ENCODE results near the gene SUPT5H.

SUPT5H gene

DNA sequence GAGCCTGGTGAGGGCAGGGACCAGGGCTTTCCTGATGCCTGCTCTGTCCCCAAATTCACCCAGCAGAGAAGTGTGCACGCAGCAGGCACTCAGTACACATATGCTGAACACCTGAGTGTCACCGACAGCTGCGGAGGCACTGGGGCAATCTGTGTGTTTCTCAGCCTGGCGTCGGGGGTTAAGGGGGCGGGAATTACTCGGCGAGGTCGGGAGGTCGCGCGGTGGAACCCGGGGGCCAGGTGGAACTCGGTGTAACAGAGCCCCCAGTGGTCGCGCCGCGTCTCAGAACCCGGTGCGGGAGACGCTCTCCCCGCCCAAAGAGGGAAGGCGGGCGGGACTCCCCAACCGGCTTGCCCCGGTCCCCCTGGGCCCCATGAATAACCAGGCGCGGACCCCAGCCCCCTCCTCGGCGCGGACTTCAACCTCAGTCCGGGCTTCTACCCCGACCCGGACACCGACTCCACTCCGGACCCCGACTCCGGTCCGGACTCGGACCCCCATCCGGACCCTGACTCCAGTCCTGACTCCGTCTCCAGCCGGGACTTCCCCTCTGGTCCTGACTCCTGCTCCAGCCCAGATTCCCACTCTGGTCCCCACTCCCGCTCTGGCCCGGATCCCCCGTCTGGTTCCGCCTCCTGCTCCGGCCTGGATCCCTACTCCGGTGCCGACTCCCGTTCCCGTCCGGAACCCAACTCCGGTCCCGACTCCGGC is 69.6 kb downstream of the SUPT5H start, which contains the start of gene SELENOV:
SELENOV (plus strand) TSS at position 300 of the 711 bp plus-strand sequence; CDS start at position 374, 74 bp downstream.
- Mint-ChIP-seq H3K4me1 (ENCODE audit: low read depth) (peaks cover 22% of the 10 kb centered on the region), H3K27ac (peak within 1 kb of the TSS; percentile 13), H3K36me3 (ENCODE audit: low read depth) (no peaks in the 10 kb centered on the region), H3K9me3 (no peaks in the 10 kb centered on the region), H3K27me3 (peaks cover 90% of the 10 kb centered on the region), H3K4me3 (peak within 1 kb of the TSS; percentile 24)
- intact Hi-C loops (cut with micrococcal nuclease): no loop called here

DNA sequence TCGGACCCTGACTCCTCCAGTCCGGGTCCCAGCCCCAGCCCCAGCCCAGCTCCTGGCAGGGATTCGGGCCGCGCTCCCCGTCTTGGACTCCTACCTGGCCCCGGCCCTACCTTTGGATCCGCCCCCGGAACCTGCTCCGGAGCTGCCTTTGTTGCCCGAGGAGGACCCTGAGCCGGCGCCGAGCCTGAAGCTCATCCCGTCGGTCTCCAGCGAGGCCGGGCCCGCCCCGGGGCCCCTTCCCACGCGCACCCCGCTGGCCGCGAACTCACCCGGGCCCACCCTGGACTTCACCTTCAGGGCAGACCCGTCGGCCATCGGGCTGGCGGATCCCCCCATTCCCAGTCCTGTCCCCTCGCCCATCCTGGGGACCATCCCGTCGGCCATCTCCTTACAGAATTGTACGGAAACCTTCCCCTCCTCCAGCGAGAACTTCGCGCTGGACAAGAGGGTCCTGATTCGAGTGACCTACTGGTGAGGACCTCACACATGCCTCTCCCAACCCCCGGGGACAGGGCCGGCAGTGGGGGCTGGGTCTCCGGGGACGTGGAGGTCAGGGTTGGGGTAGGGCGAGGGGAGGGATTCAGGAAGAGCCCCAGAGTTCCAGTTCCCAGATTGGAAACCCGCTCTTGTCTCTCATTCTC is 70.3 kb downstream of the SUPT5H start:
- peaks cover 88% of the 10 kb centered on the region for H3K27me3 Mint-ChIP-seq
- no peak overlapping the region for H3K27ac Mint-ChIP-seq
- H3K9me3 Mint-ChIP-seq: no peaks in the 10 kb centered on the region
- H3K36me3 Mint-ChIP-seq (ENCODE audit: low read depth): no peaks in the 10 kb centered on the region
- H3K4me3 Mint-ChIP-seq: peak overlapping the region; percentile 24
- intact Hi-C loops (cut with micrococcal nuclease): no loop called here
- peaks cover 22% of the 10 kb centered on the region for H3K4me1 Mint-ChIP-seq (ENCODE audit: low read depth)

DNA sequence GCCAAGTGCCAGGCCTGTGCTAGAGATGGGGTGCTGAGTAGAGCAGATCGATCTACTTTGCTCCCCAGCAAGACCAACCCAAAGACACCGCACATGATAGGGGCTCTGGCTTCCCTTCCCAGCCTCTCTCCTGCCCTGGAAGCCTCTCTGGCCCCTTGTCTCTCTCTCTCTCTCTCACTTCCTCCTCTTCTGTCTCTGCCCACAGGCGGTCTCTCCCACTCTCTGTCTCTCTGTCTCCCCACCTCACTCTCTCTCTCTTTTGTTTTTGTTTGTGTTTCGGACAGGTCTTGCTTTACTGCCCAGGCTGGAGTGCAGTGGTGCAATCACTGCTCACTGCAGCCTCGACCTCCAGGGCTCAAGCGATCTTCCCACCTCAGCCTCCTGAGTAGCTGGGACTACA is 70.9 kb downstream of the SUPT5H start:
- intact Hi-C loops (cut with micrococcal nuclease): no loop called here
- no peaks in the 10 kb centered on the region for H3K9me3 Mint-ChIP-seq
- no peaks in the 10 kb centered on the region for H3K36me3 Mint-ChIP-seq (ENCODE audit: low read depth)
- H3K4me3 Mint-ChIP-seq: no peak overlapping the region
- H3K4me1 Mint-ChIP-seq (ENCODE audit: low read depth): peaks cover 22% of the 10 kb centered on the region
- H3K27me3 Mint-ChIP-seq: peaks cover 83% of the 10 kb centered on the region
- no peak overlapping the region for H3K27ac Mint-ChIP-seq

DNA sequence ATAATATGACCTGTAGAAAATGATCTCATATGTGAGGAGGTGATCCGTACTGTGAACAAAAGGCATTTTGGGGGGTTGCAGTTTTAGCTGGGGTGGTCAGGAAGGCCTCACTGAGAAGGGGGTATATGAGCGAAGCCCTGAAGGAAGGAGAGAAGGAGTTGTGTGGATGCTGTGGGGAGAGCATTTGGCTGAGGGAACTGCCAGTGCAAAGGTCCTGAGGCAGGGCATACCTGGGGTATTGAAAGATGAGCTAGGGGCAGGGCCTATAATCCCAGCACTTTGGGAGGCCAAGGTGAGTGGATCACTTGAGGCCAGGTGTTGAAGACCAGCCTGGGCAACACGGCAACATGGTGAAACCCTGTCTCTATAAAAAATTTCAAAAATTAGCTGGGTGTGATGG is 72.0 kb downstream of the SUPT5H start:
- Mint-ChIP-seq H3K27ac (no peak overlapping the region), H3K27me3 (peaks cover 75% of the 10 kb centered on the region), H3K9me3 (no peaks in the 10 kb centered on the region), H3K4me1 (ENCODE audit: low read depth) (peaks cover 22% of the 10 kb centered on the region), H3K4me3 (no peak overlapping the region), H3K36me3 (ENCODE audit: low read depth) (no peaks in the 10 kb centered on the region)
- intact Hi-C loops (cut with micrococcal nuclease): no loop called here

DNA sequence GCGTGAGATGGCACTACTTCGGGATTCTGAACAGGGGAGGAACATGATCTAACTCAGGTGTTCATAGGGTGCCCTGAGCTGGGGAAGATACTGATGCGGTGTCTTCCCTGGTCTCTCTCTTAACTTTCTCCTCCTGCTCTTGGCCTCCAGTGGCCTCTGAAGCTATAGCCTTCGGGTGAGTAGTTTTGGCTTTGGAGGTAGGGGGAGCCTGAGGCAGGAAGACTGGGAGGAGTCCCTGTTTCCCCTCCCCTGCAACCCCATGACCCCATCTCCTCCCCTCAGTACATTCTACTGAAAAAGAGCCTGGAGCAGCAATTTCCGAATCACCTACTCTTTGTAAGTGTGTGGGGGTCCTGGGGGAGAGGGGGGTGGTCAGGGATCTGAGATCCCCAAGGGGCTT is 73.1 kb downstream of the SUPT5H start:
- Mint-ChIP-seq H3K4me1 (ENCODE audit: low read depth) (peaks cover 22% of the 10 kb centered on the region), H3K27ac (no peak overlapping the region), H3K4me3 (no peak overlapping the region), H3K9me3 (no peaks in the 10 kb centered on the region), H3K27me3 (peaks cover 65% of the 10 kb centered on the region), H3K36me3 (ENCODE audit: low read depth) (no peaks in the 10 kb centered on the region)
- intact Hi-C loops (cut with micrococcal nuclease): no loop called here

DNA sequence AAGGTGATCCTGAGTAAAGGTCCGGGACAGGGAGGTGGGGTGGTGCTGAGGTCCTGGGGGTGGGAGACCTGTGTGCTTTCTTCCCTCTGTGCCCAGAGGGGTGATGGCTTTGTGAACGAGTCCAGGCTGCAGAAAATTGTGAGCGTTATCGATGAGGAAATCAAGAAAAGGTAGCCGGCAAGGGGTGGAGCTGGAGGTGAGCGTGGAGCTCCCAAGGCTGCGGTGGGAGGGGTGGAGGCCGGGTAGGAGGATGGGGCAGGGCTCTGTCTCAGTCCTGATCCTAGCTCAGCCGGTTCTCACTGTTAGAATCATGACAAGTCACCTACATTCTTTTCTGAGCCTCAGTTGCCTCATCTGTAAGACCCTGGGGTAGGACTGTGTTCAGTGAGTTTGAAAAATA is 73.6 kb downstream of the SUPT5H start:
- Mint-ChIP-seq H3K36me3 (ENCODE audit: low read depth) (no peaks in the 10 kb centered on the region), H3K4me3 (no peak overlapping the region), H3K27me3 (peaks cover 59% of the 10 kb centered on the region), H3K27ac (no peak overlapping the region), H3K9me3 (no peaks in the 10 kb centered on the region), H3K4me1 (ENCODE audit: low read depth) (peaks cover 22% of the 10 kb centered on the region)
- intact Hi-C loops (cut with micrococcal nuclease): no loop called here

DNA sequence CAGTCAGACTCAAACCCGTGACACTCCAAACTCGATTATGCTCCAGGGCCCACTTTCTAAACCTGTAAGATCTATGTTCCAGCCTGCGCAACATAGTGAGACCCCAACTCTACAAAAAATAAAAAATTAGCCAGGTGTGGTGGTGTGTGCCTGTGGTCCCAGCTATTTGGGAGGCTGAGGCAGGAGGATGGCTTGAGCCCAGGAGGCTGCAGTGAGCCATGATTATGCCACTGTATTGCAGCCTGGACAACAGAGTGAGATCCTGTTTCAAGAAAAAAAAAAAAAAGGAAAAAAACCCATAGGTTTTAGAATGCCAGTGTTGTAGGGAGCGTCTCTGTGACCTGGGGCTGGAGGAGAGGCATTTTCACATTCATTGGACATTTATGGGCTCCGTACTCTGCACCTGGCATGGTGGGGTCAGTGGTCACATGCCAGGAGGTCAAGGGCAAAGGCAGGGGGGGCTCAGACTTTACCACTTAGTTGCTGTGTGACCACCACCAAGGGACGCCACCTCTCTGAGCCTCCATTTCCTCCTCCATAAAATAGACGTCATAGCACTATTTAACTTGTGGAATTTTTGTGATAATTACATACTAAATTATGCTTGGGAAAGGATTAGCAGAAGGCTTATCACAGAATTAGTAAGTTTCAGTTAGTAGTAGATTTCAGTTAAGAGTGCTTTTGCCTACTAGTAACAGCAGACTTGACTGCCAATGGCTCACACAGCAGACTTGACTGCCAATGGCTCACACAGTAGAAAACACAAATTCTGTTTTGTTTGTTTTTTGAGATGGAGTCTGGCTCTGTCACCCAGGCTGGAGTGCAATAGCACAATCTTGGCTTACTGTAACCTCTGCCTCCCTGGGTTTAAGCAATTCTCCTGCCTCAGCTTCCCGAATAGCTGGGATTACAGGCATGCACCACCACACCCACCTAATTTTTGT is 75.4 kb downstream of the SUPT5H start:
- H3K36me3 Mint-ChIP-seq (ENCODE audit: low read depth): no peaks in the 10 kb centered on the region
- intact Hi-C loops (cut with micrococcal nuclease): no loop called here
- H3K4me3 Mint-ChIP-seq: no peak overlapping the region
- H3K27ac Mint-ChIP-seq: no peak overlapping the region
- H3K9me3 Mint-ChIP-seq: no peaks in the 10 kb centered on the region
- H3K27me3 Mint-ChIP-seq: peaks cover 41% of the 10 kb centered on the region
- peaks cover 22% of the 10 kb centered on the region for H3K4me1 Mint-ChIP-seq (ENCODE audit: low read depth)

DNA sequence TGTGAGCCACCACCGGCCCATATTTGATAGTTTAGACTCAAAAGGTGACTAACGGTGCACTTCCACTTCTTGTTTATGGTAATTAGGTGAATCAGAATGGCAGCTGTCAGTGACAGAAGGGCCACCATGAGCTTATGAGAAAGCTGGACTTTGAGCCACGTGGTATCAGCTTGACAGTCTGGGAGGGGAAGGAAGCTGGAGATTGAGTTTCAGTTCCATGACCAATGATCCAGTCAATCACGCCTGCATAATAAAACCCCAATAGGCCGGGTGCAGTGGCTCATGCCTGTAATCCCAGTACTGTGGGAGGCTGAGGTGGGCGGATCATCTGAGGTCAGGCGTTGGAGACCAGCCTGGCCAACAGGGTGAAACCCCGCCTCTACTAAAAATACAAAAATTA is 79.1 kb downstream of the SUPT5H start:
- H3K27ac Mint-ChIP-seq: peak overlapping the region; percentile 75

DNA sequence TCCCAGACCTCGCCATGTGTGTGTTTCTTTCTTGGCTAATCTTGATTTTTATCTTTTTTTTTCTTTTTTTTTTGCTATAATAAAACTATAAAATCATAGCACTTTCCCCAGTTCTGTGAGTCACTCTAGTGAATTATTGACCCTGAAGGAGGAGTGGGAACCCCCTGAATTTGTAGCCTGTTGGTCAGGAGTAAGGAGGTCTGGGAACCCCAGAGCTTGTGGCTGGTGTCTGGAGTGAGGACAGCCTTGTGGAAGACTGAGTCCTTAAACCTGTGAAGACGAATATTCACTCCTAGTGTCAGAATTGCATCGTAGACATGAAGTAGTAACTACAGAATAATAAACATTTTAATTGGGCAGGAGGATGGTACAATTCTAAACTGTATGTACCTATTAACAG is 79.8 kb downstream of the SUPT5H start:
- H3K27me3 Mint-ChIP-seq: peaks cover 3% of the 10 kb centered on the region
- peaks cover 14% of the 10 kb centered on the region for H3K4me1 Mint-ChIP-seq (ENCODE audit: low read depth)
- peak overlapping the region; percentile 75 for H3K27ac Mint-ChIP-seq

More for the DNA sequence above, 79.1 kb downstream of the SUPT5H start:
- no peaks in the 10 kb centered on the region for H3K9me3 Mint-ChIP-seq
- H3K27me3 Mint-ChIP-seq: peaks cover 7% of the 10 kb centered on the region
- intact Hi-C loops (cut with micrococcal nuclease): no loop called here
- peaks cover 14% of the 10 kb centered on the region for H3K4me1 Mint-ChIP-seq (ENCODE audit: low read depth)
- no peaks in the 10 kb centered on the region for H3K36me3 Mint-ChIP-seq (ENCODE audit: low read depth)
- no peak overlapping the region for H3K4me3 Mint-ChIP-seq

More for the DNA sequence above, 79.8 kb downstream of the SUPT5H start:
- intact Hi-C loops (cut with micrococcal nuclease): no loop called here
- Mint-ChIP-seq H3K36me3 (ENCODE audit: low read depth) (no peaks in the 10 kb centered on the region), H3K4me3 (no peak overlapping the region), H3K9me3 (no peaks in the 10 kb centered on the region)
